Measurements from ENCODE around the gene SOX5. TPM values are rescaled to one million over a fixed set of nuclear protein-coding genes. Genes with fewer than 3 reads are reported as not detected.
A peak's percentile ranks its signal among the peaks of the same experiment; 100 is the strongest.

The SOX5 gene
- total and polyA plus RNA-seq, 2 of the 8 experiments (the other 6 are each of a cell fraction or from before 2014, with no cell fraction given), result 2.2 to 2.6 TPM

GRCh38 chr12:23895792-23896218, 53.7 kb downstream of the SOX5 start:
- no peak overlapping the region for H2BK15ac ChIP-seq (ENCODE audit: low read length)
- no peaks in the 10 kb centered on the region for H3K27me3 ChIP-seq (replicated peaks in 1 of 4; ENCODE audit: control insufficient read depth in 3 of 4, extremely low read depth in 1 of 4, insufficient read depth in 3 of 4, low read length in 3 of 4)
- no peaks in the 10 kb centered on the region for H3K23me2 ChIP-seq (ENCODE audit: low read depth, low read length)
- H3K4me3 ChIP-seq (ENCODE audit: extremely low read depth in 1 of 4, insufficient read depth in 2 of 4, low read depth in 3 of 4, low read length in 4 of 4), result no peak overlapping the region
- H2AFZ ChIP-seq (ENCODE audit: low read length), result peak overlapping the region; percentile 97
- no peaks in the 10 kb centered on the region for H3K79me2 ChIP-seq (ENCODE audit: control insufficient read depth in 1 of 2, insufficient read depth in 2 of 2, low read length in 2 of 2)
- H3K23ac ChIP-seq (ENCODE audit: insufficient read length), result no peak overlapping the region
- no peak overlapping the region for H2BK20ac ChIP-seq (ENCODE audit: low read length)
- WGBS, 2 experiments (ENCODE audit: extremely low coverage in 1 of 2, insufficient coverage in 1 of 2, insufficient read length in 1 of 2, insufficient replicate concordance in 2 of 2, low coverage in 1 of 2, low lambda C conversion rate in 2 of 2, missing lambda C conversion rate in 1 of 2), result 51% methylated on average over 5 of the region's 5 CpGs; no CpG with 5 or more reads in 1 of the 2 experiments
- ChIA-PET CTCF (ENCODE audit: partially characterized antibody) (interaction anchor here (0.7 kb wide), 1 partner anchor 1240 kb away, joined by 3 read pairs; no protein-coding TSS in a partner anchor), POLR2A (ENCODE audit: partially characterized antibody) (no interaction called here)
- H4K5ac ChIP-seq (ENCODE audit: insufficient read length, low read depth, low read length), result no peak overlapping the region
- H3K18ac ChIP-seq (ENCODE audit: extremely low read depth, low read length), result peak overlapping the region; percentile 7; the same call in 1 of the 2 replicates
- H3K9me3 ChIP-seq (ENCODE audit: insufficient read depth in 2 of 2, low read depth in 1 of 2, low read length in 1 of 2), result no peaks in the 10 kb centered on the region
- peak overlapping the region; percentile 68 for H4K91ac ChIP-seq (replicated peaks; ENCODE audit: insufficient read length, low read length)
- H2AK5ac ChIP-seq (ENCODE audit: low read depth, low read length), result no peak overlapping the region
- H2BK12ac ChIP-seq (ENCODE audit: low read depth, low read length), result peak overlapping the region; percentile 89; the same call in 1 of the 2 replicates
- H2BK120ac ChIP-seq (replicated peaks; ENCODE audit: low read depth, low read length), result no peak overlapping the region
- H4K20me1 ChIP-seq (replicated peaks in 1 of 2; ENCODE audit: control insufficient read depth in 1 of 2, insufficient read depth in 2 of 2, low read length in 2 of 2), result no peaks in the 10 kb centered on the region
- peak overlapping the region; percentile 25 to 35; a peak in 2 of 4 replicates for H3K4me2 ChIP-seq (ENCODE audit: insufficient read depth in 1 of 2, low read depth in 2 of 2, low read length in 2 of 2)
- peak overlapping the region; percentile 74 for H3K27ac ChIP-seq (ENCODE audit: low read depth, low read length)
- H3K4ac ChIP-seq (replicated peaks; ENCODE audit: insufficient read length, low read depth, low read length), result no peak overlapping the region
- no peak overlapping the region for H4K8ac ChIP-seq (ENCODE audit: extremely low read depth, insufficient read depth, low read length)
- H3K4me1 ChIP-seq (replicated peaks in 1 of 4; ENCODE audit: control insufficient read depth in 3 of 4, insufficient read depth in 4 of 4, low read length in 3 of 4), result peaks cover 0 to 6% (median 4%) of the 10 kb centered on the region in 4 experiments; a peak in 3 of 7 replicates
- DNase-seq (ENCODE audit: low read depth in 1 of 2, low spot score in 2 of 2), result peak; percentile 19 to 50
- no peak overlapping the region for H3K14ac ChIP-seq (ENCODE audit: insufficient read length)
- no peaks in the 10 kb centered on the region for H3K79me1 ChIP-seq (ENCODE audit: low read depth, low read length)
- peak overlapping the region; percentile 57; the same call in 1 of the 2 replicates for H2BK5ac ChIP-seq (ENCODE audit: low read depth, low read length)
- no peaks in the 10 kb centered on the region for H3K36me3 ChIP-seq (ENCODE audit: control insufficient read depth in 2 of 4, insufficient read depth in 4 of 4, low read length in 3 of 4)
- H3K9ac ChIP-seq (replicated peaks in 1 of 4; ENCODE audit: extremely low read depth in 1 of 4, low read depth in 3 of 4, low read length in 3 of 4), result 0 out of 7 replicates have a peak overlapping the region, but pooled peaks of 1 of the 4 experiments have one; percentile 27
- H3K56ac ChIP-seq (replicated peaks; ENCODE audit: insufficient read length, low read depth, low read length), result no peak overlapping the region
- peak; percentile 83 for FAIRE-seq
- TF ChIP-seq CTCF (IDR thresholded peaks at IDR 0.05; ENCODE audit: control extremely low read depth in 1 of 3, insufficient read depth in 1 of 3, low read depth in 1 of 3, low read length in 3 of 3) (no peak), RBBP5 (IDR thresholded peaks at IDR 0.05; ENCODE audit: borderline replicate concordance, low read depth, low read length) (no peak), HDAC2 (IDR thresholded peaks at IDR 0.05; ENCODE audit: borderline replicate concordance in 1 of 2, low read depth in 2 of 2, low read length in 2 of 2) (no peak), TAF1 (IDR thresholded peaks at IDR 0.05; ENCODE audit: low read depth, low read length) (0 out of 2 replicates have a peak, but pooled peaks have one; percentile 27), EP300 (IDR thresholded peaks at IDR 0.05; ENCODE audit: borderline replicate concordance in 1 of 2, low read depth in 2 of 2, low read length in 2 of 2) (no peak), POLR2A (IDR thresholded peaks at IDR 0.05; ENCODE audit: control extremely low read depth in 1 of 2, low read depth in 2 of 2, low read length in 2 of 2) (peak in 1 of 2 experiments; percentile 46; a peak in 1 of 3 replicates), FOSL1 (IDR thresholded peaks at IDR 0.05; ENCODE audit: insufficient read depth, low read depth, low read length) (no peak), TCF12 (IDR thresholded peaks at IDR 0.05; ENCODE audit: low read depth, low read length) (no peak), POU5F1 (IDR thresholded peaks at IDR 0.05; ENCODE audit: low read depth, low read length) (no peak), TBP (IDR thresholded peaks at IDR 0.05; ENCODE audit: low read depth, low read length) (no peak), CEBPB (IDR thresholded peaks at IDR 0.05; ENCODE audit: low read depth, low read length) (peak; percentile 70; the same call in 1 of the 2 replicates)
